K562 (cell line): ENCODE data around the gene MTCH2. TPM values are rescaled to one million over a fixed set of nuclear protein-coding genes. Genes with fewer than 3 reads are reported as not detected.

Source experiments
- ARHGAP35 ChIP-seq: fragments of 450-650 bp; IDR thresholded peaks from 2 replicates; pipeline ENCODE4 v1.6.1; 2018; ENCODE audit not compliant: partially characterized antibody
- C11orf30 ChIP-seq: fragments of 450-650 bp; IDR thresholded peaks from 2 replicates; pipeline ENCODE4 v1.6.1; 2016; ENCODE audit warnings: low read depth, mild to moderate bottlenecking
- CEBPZ ChIP-seq: fragments of 150-350 bp; IDR thresholded peaks from 2 replicates; pipeline ENCODE4 v1.6.1; 2014; ENCODE audit warnings: low read depth, mild to moderate bottlenecking, low read length, borderline replicate concordance
- CTCFL ChIP-seq: IDR thresholded peaks from 2 replicates; pipeline ENCODE4 v1.6.1; 2011; ENCODE audit warnings: borderline replicate concordance, low read depth, mild to moderate bottlenecking, moderate library complexity, low read length; ENCODE audit not compliant: insufficient read depth, poor library complexity, severe bottlenecking
- ESRRA ChIP-seq: fragments of 450-650 bp; IDR thresholded peaks from 2 replicates; pipeline ENCODE4 v1.6.1; 2014; ENCODE audit warnings: low read depth, mild to moderate bottlenecking, moderate library complexity, borderline replicate concordance
- ETV1 ChIP-seq: fragments of 450-650 bp; conservative IDR thresholded peaks from 2 replicates; pipeline ENCODE4 v1.6.1; 2016; ENCODE audit warnings: missing genetic modification characterization, control low read depth, low read depth, missing compliant biosample characterization
- FOSL1 ChIP-seq: fragments of 200-800 bp; sonication (Bioruptor generic); conservative IDR thresholded peaks from 2 replicates; pipeline ENCODE4 v1.6.1; 2016; ENCODE audit warnings: missing genetic modification characterization, missing compliant biosample characterization
- HMBOX1 ChIP-seq: sonication (generic); IDR thresholded peaks from 2 replicates; pipeline ENCODE4 v1.6.1; 2016
- KAT7 ChIP-seq: sonication (generic); formaldehyde crosslinking; IDR thresholded peaks from 2 replicates; pipeline ENCODE4 v1.8.0; 2022; ENCODE audit warnings: missing genetic modification reagents, mild to moderate bottlenecking, borderline replicate concordance
- NCOA2 ChIP-seq, 2 experiments: fragments of 450-650 bp; IDR thresholded peaks; 2 replicates each; pipeline ENCODE4 v1.6.1; 2018; ENCODE audit warnings: mild to moderate bottlenecking in 2 of 2, moderate library complexity in 1 of 2; ENCODE audit not compliant: partially characterized antibody in 2 of 2
- NELFE ChIP-seq: IDR thresholded peaks from 2 replicates; pipeline ENCODE4 v1.6.1; 2011; ENCODE audit warnings: mild to moderate bottlenecking; ENCODE audit not compliant: insufficient read depth, insufficient read length
- NUFIP1 ChIP-seq: fragments of 450-650 bp; IDR thresholded peaks from 2 replicates; pipeline ENCODE4 v1.6.1; 2018; ENCODE audit not compliant: partially characterized antibody
- PURB ChIP-seq: sonication (generic); formaldehyde crosslinking; IDR thresholded peaks from 2 replicates; pipeline ENCODE4 v1.9.0; 2021; ENCODE audit warnings: low read depth, mild to moderate bottlenecking, missing genetic modification reagents
- RFX5 ChIP-seq: IDR thresholded peaks from 2 replicates; pipeline ENCODE4 v1.6.1; 2011; ENCODE audit warnings: low read depth, mild to moderate bottlenecking, improper control_type of control experiment, low read length
- RFX7 ChIP-seq: fragments of 250-450 bp; sonication (Bioruptor Pico); IDR thresholded peaks from 2 replicates; pipeline ENCODE4 v1.5.1; 2021; ENCODE audit warnings: mild to moderate bottlenecking
- SIN3B ChIP-seq: fragments of 450-650 bp; IDR thresholded peaks from 2 replicates; pipeline ENCODE4 v1.6.1; 2017; ENCODE audit warnings: low read depth, mild to moderate bottlenecking, moderate library complexity
- SMARCB1 ChIP-seq: IDR thresholded peaks from 2 replicates; pipeline ENCODE4 v1.6.1; 2011; ENCODE audit warnings: improper control_type of control experiment, low read depth; ENCODE audit not compliant: insufficient read length
- SMARCC2 ChIP-seq: fragments of 450-650 bp; IDR thresholded peaks from 2 replicates; pipeline ENCODE4 v1.6.1; 2017; ENCODE audit warnings: antibody characterized with exemption, moderate library complexity, mild to moderate bottlenecking, low read depth
- STAT5B ChIP-seq: fragments of 250-450 bp; sonication (Bioruptor Pico); IDR thresholded peaks from 2 replicates; pipeline ENCODE4 v1.8.0; 2021; ENCODE audit warnings: mild to moderate bottlenecking, inconsistent platforms
- THAP7 ChIP-seq: fragments of 250-450 bp; sonication (Bioruptor Pico); IDR thresholded peaks from 2 replicates; pipeline ENCODE4 v1.5.0; 2021
- ZFX ChIP-seq: sonication (generic); formaldehyde crosslinking; IDR thresholded peaks from 2 replicates; pipeline ENCODE4 v1.8.0; 2022; ENCODE audit warnings: mild to moderate bottlenecking, missing genetic modification reagents, moderate library complexity
- ZNF274 ChIP-seq: IDR thresholded peaks from 2 replicates; pipeline ENCODE4 v1.6.1; 2011; ENCODE audit warnings: low read depth, mild to moderate bottlenecking, low read length, moderate library complexity, borderline replicate concordance
- ZNF3 ChIP-seq: fragments of 250-450 bp; sonication (Bioruptor Pico); IDR thresholded peaks from 2 replicates; pipeline ENCODE4 v1.5.0; 2021; ENCODE audit warnings: mild to moderate bottlenecking, moderate library complexity
- ZNF57 ChIP-seq: fragments of 450-650 bp; formaldehyde crosslinking; IDR thresholded peaks from 2 replicates; pipeline ENCODE4 v1.4.0; 2020; ENCODE audit warnings: mild to moderate bottlenecking, moderate library complexity
- polyA plus RNA-seq, 8 experiments: library from polyadenylated mRNA; depleted of rRNA in 4 of 8; stranded (reverse) in 5 of 8; unstranded in 3 of 8; fragments of >200 nt; fragmentation: Nextera tagmentation in 2 of 8; fragmentation: Illumina TruSeq in 1 of 8; extraction: Ambion mirVana in 2 of 8; extraction: Trizol in 1 of 8; gene quantifications; 2 replicates each; pipeline versions ENCODE4 v1.2.1 to v1.2.3, GENCODE V29; 2011 to 2014; ENCODE audit warnings: inconsistent platforms in 1 of 8, missing spikeins in 1 of 8
- total RNA-seq, 7 experiments: library from RNA; depleted of rRNA in 6 of 7; stranded (reverse); fragments of >200 nt in 6 of 7; fragmentation: Illumina TruSeq in 2 of 7; extraction: Trizol in 2 of 7; gene quantifications; 2 replicates each; pipeline versions ENCODE4 v1.2.1 to v1.2.3, GENCODE V29; 2011 to 2021; ENCODE audit warnings: low replicate concordance in 1 of 7

The MTCH2 gene
- total and polyA plus RNA-seq, 9 of the 15 experiments (the other 6 are each of a cell fraction or from before 2014, with no cell fraction given): 95.4 to 620 (median 198) TPM

GRCh38 chr11:47672283-47672730, 29.9 kb upstream of the MTCH2 start (continued):
- TF ChIP-seq ZNF57 (CRISPR knock-in tag) (no peak), THAP7 (no peak), SIN3B (no peak), ZNF274 (no peak), ESRRA (no peak), CTCFL (no peak), CEBPZ (no peak), SMARCB1 (no peak), STAT5B (CRISPR knock-in tag) (no peak), HMBOX1 (no peak), NCOA2 (IDR thresholded peaks at IDR 0.05; ENCODE audit: partially characterized antibody in 2 of 2) (no peak), NUFIP1 (peak; percentile 19), RFX7 (CRISPR knock-in tag) (no peak), C11orf30 (peak; percentile 96), FOSL1 (tag) (peak; percentile 97), PURB (CRISPR knock-in tag) (no peak), KAT7 (CRISPR knock-in tag) (no peak), SMARCC2 (peak; percentile 55; the same call in 1 of the 2 replicates), NELFE (no peak), ZFX (CRISPR knock-in tag) (no peak), ZNF3 (no peak), RFX5 (no peak), ETV1 (tag) (no peak), ARHGAP35 (no peak)
